ENCODE results near the gene PLB1.

PLB1 gene

DNA sequence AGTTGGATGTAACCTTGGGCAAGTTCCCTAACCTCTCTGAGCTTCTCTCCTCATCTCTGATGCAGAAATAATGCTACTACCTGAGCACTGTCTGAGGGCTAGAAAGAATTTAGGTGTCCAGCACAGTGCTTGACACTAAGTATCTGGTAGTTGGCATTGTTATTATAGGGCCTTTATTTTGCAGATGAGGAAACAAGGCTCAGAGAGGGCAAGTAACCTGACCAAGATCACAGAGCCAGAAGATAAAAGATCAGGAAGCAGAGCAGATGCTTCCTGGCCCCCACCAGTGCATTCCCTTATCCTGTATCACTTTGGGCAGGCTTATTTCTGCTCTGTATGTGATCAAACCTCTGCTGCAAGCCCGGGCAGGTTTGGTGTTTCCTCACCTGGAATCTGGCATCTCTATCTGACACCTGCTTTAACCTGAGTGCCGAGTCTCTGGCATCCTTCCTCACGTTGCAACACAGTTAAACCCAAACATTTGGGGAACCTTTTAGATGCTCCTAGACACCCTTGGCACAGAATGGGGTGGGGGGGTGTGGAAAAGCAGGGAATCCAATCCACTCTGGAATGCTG is 69.9 kb downstream of the PLB1 start:
- no peak for DNase-seq

DNA sequence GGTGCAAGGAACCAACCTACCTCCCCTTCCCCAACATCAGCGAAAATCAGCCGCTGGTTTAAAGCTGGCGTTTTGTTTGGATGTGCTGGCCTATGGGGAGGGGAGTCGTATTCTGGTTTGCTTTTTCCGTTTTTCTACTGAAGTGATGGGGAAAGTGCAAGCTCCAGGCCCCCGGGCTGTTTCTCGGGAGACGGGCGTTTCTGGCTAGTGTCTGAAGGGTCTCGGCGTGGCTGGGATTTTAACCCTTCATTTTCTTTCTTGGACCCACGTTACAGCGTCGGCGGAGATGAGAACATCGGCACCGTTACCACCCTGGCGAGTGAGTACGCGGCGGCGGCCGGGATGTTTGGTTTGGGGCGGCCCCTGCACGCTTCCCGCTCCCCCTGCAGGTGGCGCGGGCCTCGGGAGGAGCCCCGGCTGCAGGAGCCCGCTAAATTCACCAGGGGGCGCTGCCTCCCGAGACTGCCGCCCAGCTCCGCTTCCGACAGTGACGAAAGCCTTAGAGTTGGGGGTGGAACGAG is 70.7 kb downstream of the PLB1 start:
- DNase-seq, result peak; percentile 78

DNA sequence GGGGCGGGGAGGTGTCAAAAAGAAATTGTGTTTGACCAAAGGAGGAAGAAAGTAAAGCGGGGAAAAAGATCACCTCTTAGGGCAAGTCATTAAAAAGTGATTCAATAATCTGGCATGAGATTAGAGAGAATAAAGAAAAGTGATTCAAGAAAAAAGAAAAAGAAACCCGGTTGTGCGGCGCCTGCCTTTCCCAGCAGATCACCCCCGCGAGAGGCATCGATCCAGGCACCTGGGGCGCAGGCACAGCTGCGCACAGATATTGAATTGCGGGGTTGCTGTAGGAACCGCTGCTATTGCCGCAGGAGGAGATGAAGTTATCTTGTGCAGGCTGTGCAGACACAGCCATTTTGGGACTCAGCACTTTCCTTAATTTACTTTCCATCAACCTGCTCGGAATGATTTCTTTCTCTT is 71.2 kb downstream of the PLB1 start:
- no peak for DNase-seq

DNA sequence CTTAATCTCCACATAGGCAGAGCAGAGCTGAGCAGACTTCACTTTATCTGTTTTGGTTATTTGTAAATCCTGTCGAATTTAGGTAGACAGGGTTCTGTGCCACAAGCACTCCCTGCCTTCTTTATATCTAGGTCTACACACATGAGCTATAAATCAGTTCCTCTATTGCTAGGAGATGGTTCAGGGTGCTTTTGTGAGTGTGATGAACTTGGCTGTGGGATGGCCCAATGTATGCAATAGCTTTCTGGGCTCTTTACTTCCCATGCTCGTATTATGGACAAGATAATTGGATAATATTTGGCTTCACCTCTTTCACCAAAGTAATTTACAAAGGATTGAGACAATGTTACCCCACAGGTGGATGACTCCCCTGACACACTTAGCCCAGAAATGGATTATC is 72.2 kb downstream of the PLB1 start:
- no peak for DNase-seq

DNA sequence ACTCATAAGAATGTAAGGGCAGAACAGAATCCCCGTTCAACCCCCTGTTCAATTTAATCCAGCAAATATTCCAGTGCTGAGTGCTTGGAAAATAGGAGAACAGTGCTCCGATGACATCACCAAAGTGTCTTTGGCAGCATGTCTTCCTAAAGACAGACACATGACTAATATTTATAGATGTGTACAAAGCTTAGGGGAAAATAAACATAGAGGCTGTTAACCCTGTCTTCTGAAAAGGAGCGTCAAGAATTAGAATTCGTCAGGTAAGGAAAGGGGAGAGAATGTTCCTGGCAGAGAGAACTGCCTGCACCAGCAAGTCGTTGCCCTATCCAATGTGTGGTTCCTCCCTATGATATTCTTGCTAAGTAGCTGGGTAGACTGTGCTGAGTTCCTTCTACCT is 72.7 kb downstream of the PLB1 start:
- DNase-seq, result no peak

DNA sequence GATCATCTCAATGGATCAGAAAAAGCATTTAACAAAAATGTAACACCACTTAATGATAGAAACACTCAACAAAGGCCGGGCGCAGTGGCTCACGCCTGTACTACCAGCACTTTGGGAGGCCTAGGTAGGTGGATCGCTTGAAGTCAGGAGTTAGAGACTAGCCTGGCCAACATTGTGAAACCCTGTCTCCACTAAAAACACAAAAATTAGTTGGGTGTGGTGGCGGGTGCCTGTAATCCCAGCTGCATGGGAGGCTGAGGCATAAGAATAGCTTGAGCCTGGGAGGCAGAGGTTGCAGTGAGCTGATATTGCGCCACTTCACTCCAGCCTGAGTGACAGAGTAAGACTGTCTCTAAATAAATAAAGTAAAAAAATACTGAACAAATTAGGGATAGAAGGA is 74.6 kb downstream of the PLB1 start:
- DNase-seq, result no peak

DNA sequence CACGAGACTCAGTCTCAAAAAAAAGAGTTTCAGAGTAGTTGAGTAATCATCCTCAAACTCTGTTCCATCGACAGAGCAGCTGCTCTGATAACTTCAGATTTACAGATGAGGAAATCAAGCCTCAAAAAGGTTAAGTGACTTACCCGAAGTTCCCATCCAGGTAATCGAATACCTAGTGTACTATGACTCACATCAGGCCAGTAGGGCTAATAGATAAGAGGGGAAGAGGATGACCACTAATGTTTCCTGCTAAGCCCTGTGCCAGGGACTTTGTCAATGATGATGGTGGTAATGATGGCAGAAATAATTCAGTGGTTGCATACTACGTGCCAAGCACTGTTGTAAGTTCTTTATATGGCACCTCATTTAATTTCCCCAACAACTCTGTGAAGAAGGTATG is 80.9 kb downstream of the PLB1 start:
- no peak for DNase-seq

DNA sequence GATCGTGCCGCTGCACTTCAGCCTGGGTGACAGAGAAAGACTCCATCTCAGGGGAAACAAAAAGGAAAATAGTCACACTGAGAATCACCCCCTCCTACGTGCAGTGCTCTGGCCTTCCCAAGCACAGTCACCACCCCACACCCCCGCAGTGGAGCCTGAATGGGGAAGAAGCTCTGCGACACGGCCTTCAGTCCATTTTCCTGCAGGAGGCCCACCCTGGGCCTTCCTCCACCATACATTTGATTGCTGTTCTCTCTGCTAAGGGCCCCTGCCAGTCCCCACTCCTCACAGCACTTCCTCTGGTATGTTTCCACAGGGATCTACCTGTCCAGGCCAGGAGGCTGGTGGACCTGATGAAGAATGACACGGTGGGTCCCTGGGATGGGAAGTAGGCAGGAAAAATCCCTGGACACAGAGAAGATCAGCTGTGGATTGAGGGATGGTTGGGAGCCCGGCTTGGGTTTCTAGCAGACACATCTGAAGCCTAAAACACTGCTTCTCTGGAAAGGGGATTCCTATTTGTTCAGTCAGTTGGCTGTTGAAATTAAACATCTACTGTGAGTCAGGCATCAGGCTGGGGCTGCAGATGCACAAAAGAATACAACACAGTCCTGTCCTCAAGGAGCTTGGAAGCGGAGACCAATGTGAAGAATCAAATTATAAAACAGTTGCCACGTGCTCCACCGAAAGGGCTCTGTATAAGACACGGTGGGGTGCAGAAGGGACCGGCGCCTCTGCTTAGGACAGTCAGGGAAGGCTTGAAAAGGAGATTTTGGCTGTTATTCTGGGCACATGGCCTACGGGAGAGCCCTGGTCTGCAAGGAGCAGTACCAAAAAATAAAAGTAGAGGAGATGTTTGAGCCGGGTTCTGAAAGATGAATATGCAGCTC is 82.2 kb downstream of the PLB1 start:
- no peak for DNase-seq

DNA sequence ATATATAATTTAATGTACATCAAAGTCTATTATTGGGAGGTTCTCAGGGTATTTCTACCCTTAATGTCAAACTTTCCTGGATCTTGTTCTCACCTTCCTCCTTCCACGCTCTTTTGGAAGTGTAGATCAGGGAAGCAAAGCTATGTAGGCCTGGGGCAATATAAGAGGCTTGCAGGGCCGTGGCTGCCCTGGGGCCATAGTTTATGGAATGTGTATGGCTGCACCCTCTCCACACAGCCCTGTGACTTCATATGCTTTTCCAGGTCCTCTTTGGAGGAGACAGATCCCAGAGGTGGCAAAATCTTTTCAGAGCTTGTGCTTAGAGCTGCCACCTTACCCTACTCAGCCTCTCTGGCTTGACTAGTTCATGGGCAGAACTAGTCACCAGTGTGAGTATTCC is 82.9 kb downstream of the PLB1 start:
- DNase-seq, result no peak

DNA sequence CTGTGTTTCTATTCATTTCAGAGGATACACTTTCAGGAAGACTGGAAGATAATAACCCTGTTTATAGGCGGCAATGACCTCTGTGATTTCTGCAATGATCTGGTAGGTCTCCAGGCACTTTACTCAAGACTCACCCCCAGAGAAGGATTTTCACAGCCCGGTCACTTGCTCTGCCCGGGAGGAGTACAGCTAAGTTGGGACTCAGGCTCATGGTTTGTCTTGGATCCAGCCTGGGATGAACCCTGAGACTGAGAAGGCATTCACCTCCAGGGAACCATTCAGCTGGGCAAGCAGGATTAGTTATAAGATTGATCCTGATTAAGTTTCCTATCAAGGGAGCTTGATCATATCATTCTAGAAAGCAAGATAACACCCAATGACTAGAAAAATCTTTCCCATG is 83.7 kb downstream of the PLB1 start:
- no peak for DNase-seq

DNA sequence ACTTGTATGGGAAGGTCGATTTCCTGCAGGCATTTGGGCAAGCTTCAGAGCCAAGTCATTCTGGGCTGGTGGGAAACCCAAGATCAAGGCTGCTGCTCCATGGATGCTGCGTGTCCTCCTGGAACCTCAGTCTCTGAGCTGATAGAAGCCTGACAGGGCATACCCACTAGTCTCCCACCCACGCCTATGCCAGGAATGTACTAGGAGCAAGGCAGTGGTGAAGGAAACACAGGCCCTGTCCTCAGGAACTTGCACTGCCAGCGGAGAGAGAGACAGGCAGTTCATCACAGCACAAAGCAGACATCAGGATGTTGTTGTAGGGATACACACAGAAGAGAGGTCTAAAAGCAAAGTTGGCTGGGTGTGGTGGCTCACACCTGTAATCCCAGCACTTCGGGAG is 84.2 kb downstream of the PLB1 start:
- DNase-seq, result no peak

DNA sequence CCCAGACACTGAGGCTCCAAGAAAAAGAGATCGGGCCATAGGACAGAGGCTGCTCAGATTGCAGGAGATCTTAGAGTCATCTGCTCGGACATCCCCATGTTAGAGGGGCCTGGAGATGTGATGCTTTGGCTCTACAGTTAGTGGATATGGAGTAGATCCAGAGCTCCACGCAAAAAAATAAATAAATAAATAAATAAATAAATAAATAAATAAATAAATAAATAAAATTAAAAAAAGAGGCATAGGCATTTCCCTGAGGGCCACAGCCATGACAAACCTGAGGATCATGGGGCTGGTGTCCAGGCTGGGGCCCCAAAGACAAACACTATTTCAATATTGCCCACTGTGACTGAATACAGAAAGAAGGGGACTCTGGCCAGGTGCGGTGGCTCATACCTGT is 85.5 kb downstream of the PLB1 start:
- no peak for DNase-seq

DNA sequence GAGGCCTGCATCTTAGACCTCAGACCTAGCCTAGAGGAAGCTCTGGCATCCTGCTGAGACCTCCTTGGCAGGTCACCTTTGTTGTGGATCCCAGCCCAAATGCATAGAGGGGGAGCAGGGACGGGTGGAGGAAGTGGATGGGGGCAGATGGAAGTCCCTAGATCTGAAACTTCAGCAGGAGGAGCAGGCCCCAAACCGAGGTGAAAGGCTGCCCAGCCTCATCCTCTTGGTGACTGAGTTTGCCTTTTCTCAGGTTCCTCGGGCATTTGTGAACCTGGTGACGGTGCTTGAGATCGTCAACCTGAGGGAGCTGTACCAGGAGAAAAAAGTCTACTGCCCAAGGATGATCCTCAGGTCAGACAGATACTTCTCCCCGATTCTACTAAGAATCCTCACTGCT is 86.3 kb downstream of the PLB1 start:
- no peak for DNase-seq

DNA sequence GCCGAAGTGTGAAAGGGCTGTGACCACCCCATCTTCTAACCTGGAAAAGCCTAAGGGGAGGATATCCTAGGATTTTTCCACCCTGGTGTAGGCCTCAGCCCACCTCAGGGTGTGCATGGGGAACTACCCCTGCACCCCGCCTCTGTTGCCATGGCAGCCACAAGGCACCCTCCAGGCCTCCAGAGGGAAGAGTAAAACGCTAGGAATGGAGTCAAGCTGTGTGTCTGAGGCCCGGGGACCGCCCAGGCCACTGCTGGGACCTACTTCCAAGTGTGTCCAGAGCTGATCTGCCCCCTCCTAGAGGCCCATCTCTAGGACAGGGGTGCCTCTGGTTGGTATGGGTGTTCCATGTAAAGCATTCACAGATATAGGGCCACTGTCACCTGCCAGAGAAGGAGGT is 86.7 kb downstream of the PLB1 start:
- no peak for DNase-seq

DNA sequence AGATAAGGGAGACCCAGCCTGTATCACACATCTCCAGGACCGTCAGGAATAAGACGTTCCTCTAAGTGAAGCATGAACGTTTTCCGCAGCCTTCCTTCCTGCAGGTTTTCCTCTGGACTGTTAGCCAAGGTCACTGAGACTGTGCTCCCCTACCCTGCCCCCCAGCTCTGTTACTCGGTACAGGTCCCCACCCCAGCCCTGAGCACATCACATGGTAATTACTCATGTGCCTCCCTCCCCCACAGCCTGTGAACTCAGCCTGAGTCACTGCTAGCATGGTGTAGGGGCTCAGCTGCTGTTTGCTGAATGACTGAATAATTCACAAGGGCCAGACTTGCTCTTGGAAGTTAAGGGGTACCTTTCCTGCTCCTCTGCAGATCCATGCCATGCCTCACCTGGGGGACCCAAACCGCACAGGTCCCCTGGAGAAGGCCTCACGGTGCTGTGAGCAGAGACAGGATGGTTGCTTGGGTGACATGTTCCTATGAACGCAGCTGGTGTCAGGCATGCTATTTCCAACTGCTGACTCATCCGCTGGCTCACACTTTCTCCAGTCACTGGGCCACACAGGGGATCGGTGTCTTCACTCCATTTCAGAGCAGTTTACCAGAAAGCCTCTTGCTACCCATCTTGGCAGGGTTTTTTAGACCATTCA is 88.2 kb downstream of the PLB1 start:
- DNase-seq, result peak; percentile 97

DNA sequence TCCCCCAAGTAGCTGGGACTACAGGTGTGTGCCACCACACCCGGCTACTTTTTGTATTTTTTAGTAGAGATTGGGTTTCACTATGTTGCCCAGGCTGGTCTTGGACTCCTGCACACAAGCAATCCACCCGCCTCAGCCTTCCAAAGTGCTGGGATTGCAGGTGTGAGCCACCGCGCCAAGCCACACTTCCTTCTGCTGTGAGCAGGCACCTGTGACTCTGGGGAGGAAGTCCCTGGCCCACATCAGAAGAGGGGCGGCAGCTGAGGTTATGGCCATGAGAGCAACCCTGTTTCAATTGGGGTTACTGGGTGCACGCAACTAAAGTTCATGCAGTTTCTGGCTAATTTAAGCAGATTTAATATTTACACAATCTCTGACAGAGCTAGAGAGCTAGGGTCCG is 91.0 kb downstream of the PLB1 start:
- no peak for DNase-seq

DNA sequence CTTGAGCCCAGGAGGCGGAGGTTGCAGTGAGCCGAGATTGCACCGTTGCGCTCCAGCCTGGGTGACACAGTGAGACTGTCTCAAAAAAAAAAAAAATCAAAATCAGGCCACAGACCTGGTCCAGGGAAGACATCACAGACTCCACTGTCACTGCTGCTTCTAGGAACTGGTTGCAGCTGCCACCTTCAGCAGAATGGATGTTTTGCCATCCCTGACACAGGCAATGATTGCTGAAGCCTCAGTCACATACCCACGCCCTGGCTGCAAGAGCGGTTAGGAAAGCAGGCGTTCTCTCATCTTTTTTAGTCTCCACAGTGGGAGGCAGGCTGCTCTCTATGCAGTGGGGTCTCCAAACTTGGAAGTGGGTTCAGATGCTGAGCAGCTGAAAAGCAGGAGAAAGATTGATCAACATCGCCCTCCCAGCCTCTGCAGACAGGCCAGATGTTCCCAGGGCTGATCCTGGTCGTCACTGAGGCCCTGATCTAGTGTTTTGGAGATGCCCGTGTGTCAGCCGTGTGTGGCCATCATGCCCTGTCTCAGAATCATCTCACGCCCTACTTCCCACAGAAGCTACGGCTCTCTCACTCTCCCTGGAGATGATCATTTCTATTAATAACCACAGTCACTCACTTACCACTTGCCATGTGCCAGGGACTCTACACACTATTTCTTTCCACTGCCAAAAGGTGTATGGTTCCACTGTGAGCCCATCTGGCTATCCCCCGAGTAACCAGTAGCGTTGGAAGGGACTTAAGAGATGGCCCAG is 91.8 kb downstream of the PLB1 start:
- DNase-seq, result no peak

DNA sequence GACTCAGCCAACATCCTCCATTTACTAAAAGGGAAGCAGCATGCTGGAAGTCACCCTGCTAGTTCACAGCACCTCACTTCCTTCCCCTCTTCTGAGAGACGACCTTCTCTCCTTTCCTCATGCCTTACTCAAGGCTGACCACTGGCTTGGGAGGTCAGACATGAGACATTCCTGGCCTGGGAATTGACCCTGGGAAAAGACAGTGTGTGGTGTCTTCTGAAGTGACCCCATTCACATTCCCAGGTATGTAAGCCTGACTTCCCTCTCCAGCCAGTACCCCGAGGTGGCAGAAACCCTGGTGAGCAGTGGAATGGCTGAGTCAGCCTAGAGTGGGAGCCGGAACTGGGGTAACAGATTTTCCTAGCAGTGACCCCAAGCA is 92.4 kb downstream of the PLB1 start:
- DNase-seq, result peak; percentile 38

DNA sequence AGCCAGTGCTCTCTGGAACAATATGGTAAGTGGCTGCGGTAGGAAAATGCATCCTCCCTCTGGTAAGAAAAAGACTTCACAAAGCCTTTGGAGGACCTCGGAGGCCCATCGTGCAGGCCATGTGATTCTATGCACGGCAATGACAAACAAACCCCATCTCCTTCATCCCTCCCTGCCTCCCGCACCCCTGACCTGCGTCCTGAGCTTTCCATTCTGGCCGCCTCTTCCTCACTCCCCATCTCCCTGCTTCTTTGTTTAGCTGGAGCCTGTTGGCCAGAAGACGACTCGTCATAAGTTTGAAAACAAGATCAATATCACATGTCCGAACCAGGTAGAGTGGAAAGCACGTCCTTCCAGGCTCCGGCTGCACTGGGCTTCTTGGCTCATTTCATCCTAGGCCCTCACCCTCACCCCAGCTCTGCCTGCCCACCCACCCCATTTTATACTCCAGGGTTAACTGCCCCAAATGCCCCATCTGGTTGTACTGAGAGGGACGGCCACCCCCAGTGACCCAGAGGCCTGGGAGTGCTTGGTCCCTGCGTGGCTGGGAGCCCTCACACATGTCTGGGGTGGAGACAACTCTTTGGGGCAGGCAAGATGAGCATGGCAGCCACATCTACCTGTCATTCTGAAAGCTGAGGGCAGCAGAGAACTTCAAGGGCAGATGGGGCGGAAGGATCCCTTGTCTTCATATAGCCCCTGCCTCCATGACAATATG is 94.0 kb downstream of the PLB1 start:
- no peak for DNase-seq

DNA sequence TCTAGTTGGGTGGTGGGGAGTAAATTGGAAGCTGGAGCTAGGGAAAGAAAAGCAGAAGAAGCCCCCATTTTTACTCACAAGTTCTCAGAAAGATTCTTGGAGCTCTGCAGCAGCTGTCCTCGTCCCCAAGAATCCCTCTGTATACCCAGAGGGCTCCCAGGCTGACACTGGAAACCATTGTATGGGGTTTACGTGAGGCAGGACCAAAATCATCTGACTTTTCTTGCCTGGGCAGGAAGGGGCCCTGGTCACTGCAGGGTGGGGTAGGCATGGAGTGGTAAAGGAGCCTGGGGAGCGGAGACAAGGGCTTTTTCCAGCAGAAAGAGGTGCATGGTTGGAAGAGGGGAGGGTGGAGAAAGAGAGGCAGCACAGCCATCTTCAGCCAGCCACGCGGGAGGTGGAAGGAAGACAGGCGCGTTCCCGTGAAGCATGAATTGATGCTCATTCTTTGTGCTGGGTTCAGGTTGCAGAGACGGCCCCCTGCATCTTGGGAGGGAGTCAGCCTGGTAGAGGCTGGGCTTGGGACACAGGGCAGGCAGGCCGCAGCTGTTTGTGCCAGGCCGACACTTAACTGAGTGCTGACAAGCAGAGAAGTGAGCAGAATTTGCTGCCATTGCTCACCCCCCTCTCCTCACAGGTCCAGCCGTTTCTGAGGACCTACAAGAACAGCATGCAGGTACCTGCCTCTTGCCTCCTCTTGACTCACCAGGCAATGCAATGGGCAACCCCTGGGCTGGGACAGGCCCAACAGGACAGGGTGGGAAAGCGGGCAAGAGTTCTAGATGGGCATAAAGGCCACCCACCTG is 94.8 kb downstream of the PLB1 start:
- DNase-seq, result no peak

DNA sequence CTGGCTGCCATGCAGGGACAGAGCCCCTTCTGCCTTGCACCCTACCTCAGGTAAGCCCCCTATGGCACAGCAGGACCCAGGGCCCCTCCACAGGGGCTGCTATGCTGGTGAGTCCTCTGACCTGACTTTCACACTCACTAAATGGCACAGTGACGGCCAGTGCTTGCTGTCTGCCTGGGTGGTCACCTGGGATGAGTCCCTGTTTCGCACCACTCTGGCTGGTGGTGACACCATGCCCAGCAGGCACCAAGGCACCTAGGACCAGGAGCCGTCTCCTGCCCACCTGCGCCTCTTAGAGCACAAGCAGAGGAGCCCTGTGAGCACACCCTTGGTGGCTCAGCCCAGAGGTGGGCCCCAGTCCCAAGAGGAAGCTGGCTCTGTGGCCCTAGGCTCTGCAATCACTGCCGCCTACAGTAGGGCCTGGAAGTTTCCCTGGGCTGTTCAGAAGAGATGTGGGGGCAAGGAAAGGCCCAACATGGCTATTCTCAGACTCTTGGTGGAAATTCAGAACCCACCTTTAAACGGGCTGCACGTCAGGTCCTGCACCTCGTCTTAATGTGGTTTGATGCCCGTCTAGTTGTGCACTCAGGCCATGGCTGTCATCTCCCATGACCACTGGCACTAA is 96.0 kb downstream of the PLB1 start:
- no peak for DNase-seq

All from HCEC 1CT (cell line).